ENCODE measurements around the gene PGBD5. TPM values are rescaled to one million over a fixed set of nuclear protein-coding genes. Genes with fewer than 3 reads are reported as not detected.

PGBD5 gene
- polyA plus RNA-seq, 1 donor: 1.6 TPM

GRCh38 chr1:230379928-230380327 lies 46.2 kb downstream of the PGBD5 start:
- Histone ChIP-seq H3K36me3 (ENCODE audit: control insufficient read depth, insufficient read depth, low read length) (no peaks in the 10 kb centered on the region), H3K4me1 (ENCODE audit: control insufficient read depth, insufficient read depth, low read length) (peaks cover 6% of the 10 kb centered on the region), H3K27ac (ENCODE audit: low read length) (no peak overlapping the region), H3K9me3 (ENCODE audit: control insufficient read depth, low read depth, low read length) (peaks cover 7% of the 10 kb centered on the region), H3K4me3 (ENCODE audit: low read length) (no peak overlapping the region), H3K27me3 (ENCODE audit: control insufficient read depth, insufficient read depth, low read length) (no peaks in the 10 kb centered on the region)
- no peak for DNase-seq
- no CpG with 5 or more reads among the region's 1 CpG for WGBS (ENCODE audit: insufficient coverage, low lambda C conversion rate)

- Histone ChIP-seq H3K4me1 (ENCODE audit: control insufficient read depth, insufficient read depth, low read length) (peaks cover 6% of the 10 kb centered on the region), H3K4me3 (ENCODE audit: low read length) (no peak overlapping the region), H3K27ac (ENCODE audit: low read length) (no peak overlapping the region), H3K27me3 (ENCODE audit: control insufficient read depth, insufficient read depth, low read length) (no peaks in the 10 kb centered on the region), H3K36me3 (ENCODE audit: control insufficient read depth, insufficient read depth, low read length) (no peaks in the 10 kb centered on the region), H3K9me3 (ENCODE audit: control insufficient read depth, low read depth, low read length) (peaks cover 7% of the 10 kb centered on the region)
- WGBS (ENCODE audit: insufficient coverage, low lambda C conversion rate): no CpG with 5 or more reads among the region's 3 CpGs
- no peak for DNase-seq
These were observed 46.7 kb downstream of the PGBD5 start for GRCh38 chr1:230379462-230379861.

- Histone ChIP-seq H3K4me3 (ENCODE audit: low read length) (no peak overlapping the region), H3K9me3 (ENCODE audit: control insufficient read depth, low read depth, low read length) (peaks cover 7% of the 10 kb centered on the region), H3K27me3 (ENCODE audit: control insufficient read depth, insufficient read depth, low read length) (no peaks in the 10 kb centered on the region), H3K4me1 (ENCODE audit: control insufficient read depth, insufficient read depth, low read length) (peaks cover 6% of the 10 kb centered on the region), H3K36me3 (ENCODE audit: control insufficient read depth, insufficient read depth, low read length) (no peaks in the 10 kb centered on the region), H3K27ac (ENCODE audit: low read length) (no peak overlapping the region)
- WGBS (ENCODE audit: insufficient coverage, low lambda C conversion rate): 80% methylated on average over 1 of the region's 2 CpGs
- DNase-seq: no peak
These were observed 48.3 kb downstream of the PGBD5 start for GRCh38 chr1:230377851-230378250.

GRCh38 chr1:230377324-230377723 lies 48.8 kb downstream of the PGBD5 start:
- Histone ChIP-seq H3K27me3 (ENCODE audit: control insufficient read depth, insufficient read depth, low read length) (no peaks in the 10 kb centered on the region), H3K4me3 (ENCODE audit: low read length) (no peak overlapping the region), H3K27ac (ENCODE audit: low read length) (no peak overlapping the region), H3K4me1 (ENCODE audit: control insufficient read depth, insufficient read depth, low read length) (peaks cover 6% of the 10 kb centered on the region), H3K36me3 (ENCODE audit: control insufficient read depth, insufficient read depth, low read length) (no peaks in the 10 kb centered on the region), H3K9me3 (ENCODE audit: control insufficient read depth, low read depth, low read length) (peaks cover 7% of the 10 kb centered on the region)
- no CpG with 5 or more reads among the region's 8 CpGs for WGBS (ENCODE audit: insufficient coverage, low lambda C conversion rate)
- DNase-seq: no peak

- no CpG with 5 or more reads among the region's 4 CpGs for WGBS (ENCODE audit: insufficient coverage, low lambda C conversion rate)
These were observed 49.8 kb downstream of the PGBD5 start for GRCh38 chr1:230376296-230376695.

GRCh38 chr1:230375780-230376179 lies 50.4 kb downstream of the PGBD5 start:
- Histone ChIP-seq H3K27me3 (ENCODE audit: control insufficient read depth, insufficient read depth, low read length) (no peaks in the 10 kb centered on the region), H3K4me3 (ENCODE audit: low read length) (no peak overlapping the region), H3K9me3 (ENCODE audit: control insufficient read depth, low read depth, low read length) (peaks cover 7% of the 10 kb centered on the region), H3K4me1 (ENCODE audit: control insufficient read depth, insufficient read depth, low read length) (peaks cover 6% of the 10 kb centered on the region), H3K27ac (ENCODE audit: low read length) (no peak overlapping the region), H3K36me3 (ENCODE audit: control insufficient read depth, insufficient read depth, low read length) (no peaks in the 10 kb centered on the region)
- no peak for DNase-seq
- WGBS (ENCODE audit: insufficient coverage, low lambda C conversion rate): no CpG with 5 or more reads among the region's 6 CpGs

More at GRCh38 chr1:230376296-230376695, 49.8 kb downstream of the PGBD5 start:
- Histone ChIP-seq H3K4me3 (ENCODE audit: low read length) (no peak overlapping the region), H3K27me3 (ENCODE audit: control insufficient read depth, insufficient read depth, low read length) (no peaks in the 10 kb centered on the region), H3K9me3 (ENCODE audit: control insufficient read depth, low read depth, low read length) (peaks cover 7% of the 10 kb centered on the region), H3K27ac (ENCODE audit: low read length) (no peak overlapping the region), H3K36me3 (ENCODE audit: control insufficient read depth, insufficient read depth, low read length) (no peaks in the 10 kb centered on the region), H3K4me1 (ENCODE audit: control insufficient read depth, insufficient read depth, low read length) (peaks cover 6% of the 10 kb centered on the region)
- DNase-seq: no peak

GRCh38 chr1:230375147-230375546 lies 51.0 kb downstream of the PGBD5 start:
- Histone ChIP-seq H3K36me3 (ENCODE audit: control insufficient read depth, insufficient read depth, low read length) (no peaks in the 10 kb centered on the region), H3K4me3 (ENCODE audit: low read length) (no peak overlapping the region), H3K4me1 (ENCODE audit: control insufficient read depth, insufficient read depth, low read length) (peaks cover under 1% of the 10 kb centered on the region), H3K9me3 (ENCODE audit: control insufficient read depth, low read depth, low read length) (peaks cover 7% of the 10 kb centered on the region), H3K27ac (ENCODE audit: low read length) (no peak overlapping the region), H3K27me3 (ENCODE audit: control insufficient read depth, insufficient read depth, low read length) (no peaks in the 10 kb centered on the region)
- no CpG with 5 or more reads among the region's 3 CpGs for WGBS (ENCODE audit: insufficient coverage, low lambda C conversion rate)
- no peak for DNase-seq

GRCh38 chr1:230371923-230372703 lies 54.0 kb downstream of the PGBD5 start:
- H3K4me3 ChIP-seq (ENCODE audit: low read length): peak overlapping the region; percentile 5
- no peaks in the 10 kb centered on the region for H3K9me3 ChIP-seq (ENCODE audit: control insufficient read depth, low read depth, low read length)
- H3K36me3 ChIP-seq (ENCODE audit: control insufficient read depth, insufficient read depth, low read length): no peaks in the 10 kb centered on the region
- no peaks in the 10 kb centered on the region for H3K4me1 ChIP-seq (ENCODE audit: control insufficient read depth, insufficient read depth, low read length)
- peak in 1 of 2 donors; percentile 51 for DNase-seq
- no CpG with 5 or more reads among the region's 12 CpGs for WGBS (ENCODE audit: insufficient coverage, low lambda C conversion rate)
- no peak overlapping the region for H3K27ac ChIP-seq (ENCODE audit: low read length)
- H3K27me3 ChIP-seq (ENCODE audit: control insufficient read depth, insufficient read depth, low read length): no peaks in the 10 kb centered on the region

GRCh38 chr1:230370109-230370508 lies 56.0 kb downstream of the PGBD5 start:
- DNase-seq: no peak
- Histone ChIP-seq H3K4me1 (ENCODE audit: control insufficient read depth, insufficient read depth, low read length) (no peaks in the 10 kb centered on the region), H3K27me3 (ENCODE audit: control insufficient read depth, insufficient read depth, low read length) (no peaks in the 10 kb centered on the region), H3K9me3 (ENCODE audit: control insufficient read depth, low read depth, low read length) (no peaks in the 10 kb centered on the region), H3K27ac (ENCODE audit: low read length) (no peak overlapping the region), H3K36me3 (ENCODE audit: control insufficient read depth, insufficient read depth, low read length) (no peaks in the 10 kb centered on the region), H3K4me3 (ENCODE audit: low read length) (no peak overlapping the region)
- WGBS (ENCODE audit: insufficient coverage, low lambda C conversion rate): no CpG with 5 or more reads among the region's 10 CpGs

GRCh38 chr1:230368871-230369270 lies 57.3 kb downstream of the PGBD5 start:
- Histone ChIP-seq H3K4me1 (ENCODE audit: control insufficient read depth, insufficient read depth, low read length) (no peaks in the 10 kb centered on the region), H3K4me3 (ENCODE audit: low read length) (no peak overlapping the region), H3K9me3 (ENCODE audit: control insufficient read depth, low read depth, low read length) (no peaks in the 10 kb centered on the region), H3K27ac (ENCODE audit: low read length) (no peak overlapping the region), H3K27me3 (ENCODE audit: control insufficient read depth, insufficient read depth, low read length) (no peaks in the 10 kb centered on the region), H3K36me3 (ENCODE audit: control insufficient read depth, insufficient read depth, low read length) (no peaks in the 10 kb centered on the region)
- no CpG with 5 or more reads among the region's 4 CpGs for WGBS (ENCODE audit: insufficient coverage, low lambda C conversion rate)
- DNase-seq: no peak

- Histone ChIP-seq H3K4me3 (ENCODE audit: low read length) (no peak overlapping the region), H3K9me3 (ENCODE audit: control insufficient read depth, low read depth, low read length) (no peaks in the 10 kb centered on the region), H3K27me3 (ENCODE audit: control insufficient read depth, insufficient read depth, low read length) (no peaks in the 10 kb centered on the region), H3K4me1 (ENCODE audit: control insufficient read depth, insufficient read depth, low read length) (no peaks in the 10 kb centered on the region), H3K27ac (ENCODE audit: low read length) (no peak overlapping the region), H3K36me3 (ENCODE audit: control insufficient read depth, insufficient read depth, low read length) (no peaks in the 10 kb centered on the region)
- 100% methylated on average over 2 of the region's 5 CpGs for WGBS (ENCODE audit: insufficient coverage, low lambda C conversion rate)
- no peak for DNase-seq
These were observed 57.8 kb downstream of the PGBD5 start for GRCh38 chr1:230368363-230368762.
